B cell (primary cell): Measurements from ENCODE around the gene CFAP70.

Source experiments
- EZH2 ChIP-seq: IDR thresholded peaks from 2 replicates; pipeline ENCODE4 v1.6.1; 2012; ENCODE audit warnings: borderline replicate concordance, low read depth, mild to moderate bottlenecking, moderate library complexity, low read length; ENCODE audit not compliant: insufficient read depth, poor library complexity, severe bottlenecking
- TF ChIP-seq, protein P1 (sequence below): fragments of 200-600 bp; IDR thresholded peaks from one replicate; pipeline ENCODE4 v1.8.0; 2022; ENCODE audit warnings: antibody characterized with exemption, mild to moderate bottlenecking

DNA sequence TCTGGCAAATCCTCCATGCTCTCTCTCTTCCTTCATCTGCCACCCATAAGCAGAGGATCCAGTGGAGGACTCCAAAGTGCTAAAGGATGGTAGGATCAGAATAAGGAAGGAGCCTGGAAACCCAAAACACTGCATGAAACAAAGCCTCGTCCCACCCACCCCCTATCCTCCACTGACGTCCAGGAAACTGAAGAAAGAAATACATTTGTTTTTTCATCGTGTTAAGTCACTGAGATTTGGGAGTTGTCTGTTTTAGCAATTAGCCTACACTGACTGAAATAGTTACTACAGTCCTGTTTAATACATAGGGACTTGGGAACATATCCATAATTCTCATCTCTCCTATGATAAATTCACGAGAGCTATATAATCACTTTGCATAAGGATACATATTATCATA is 40.4 kb upstream of the CFAP70 start:
- TF ChIP-seq, protein P1, sequence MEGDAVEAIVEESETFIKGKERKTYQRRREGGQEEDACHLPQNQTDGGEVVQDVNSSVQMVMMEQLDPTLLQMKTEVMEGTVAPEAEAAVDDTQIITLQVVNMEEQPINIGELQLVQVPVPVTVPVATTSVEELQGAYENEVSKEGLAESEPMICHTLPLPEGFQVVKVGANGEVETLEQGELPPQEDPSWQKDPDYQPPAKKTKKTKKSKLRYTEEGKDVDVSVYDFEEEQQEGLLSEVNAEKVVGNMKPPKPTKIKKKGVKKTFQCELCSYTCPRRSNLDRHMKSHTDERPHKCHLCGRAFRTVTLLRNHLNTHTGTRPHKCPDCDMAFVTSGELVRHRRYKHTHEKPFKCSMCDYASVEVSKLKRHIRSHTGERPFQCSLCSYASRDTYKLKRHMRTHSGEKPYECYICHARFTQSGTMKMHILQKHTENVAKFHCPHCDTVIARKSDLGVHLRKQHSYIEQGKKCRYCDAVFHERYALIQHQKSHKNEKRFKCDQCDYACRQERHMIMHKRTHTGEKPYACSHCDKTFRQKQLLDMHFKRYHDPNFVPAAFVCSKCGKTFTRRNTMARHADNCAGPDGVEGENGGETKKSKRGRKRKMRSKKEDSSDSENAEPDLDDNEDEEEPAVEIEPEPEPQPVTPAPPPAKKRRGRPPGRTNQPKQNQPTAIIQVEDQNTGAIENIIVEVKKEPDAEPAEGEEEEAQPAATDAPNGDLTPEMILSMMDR, result no peak
- TF ChIP-seq EZH2, result no peak
